ENCODE data around the gene OR4E2.
"Not testable (repeated sequence)": the region's sequence is repeated elsewhere in the genome, so short reads cannot be mapped to it uniquely, and the experiment has no call there.

The OR4E2 gene, protein sequence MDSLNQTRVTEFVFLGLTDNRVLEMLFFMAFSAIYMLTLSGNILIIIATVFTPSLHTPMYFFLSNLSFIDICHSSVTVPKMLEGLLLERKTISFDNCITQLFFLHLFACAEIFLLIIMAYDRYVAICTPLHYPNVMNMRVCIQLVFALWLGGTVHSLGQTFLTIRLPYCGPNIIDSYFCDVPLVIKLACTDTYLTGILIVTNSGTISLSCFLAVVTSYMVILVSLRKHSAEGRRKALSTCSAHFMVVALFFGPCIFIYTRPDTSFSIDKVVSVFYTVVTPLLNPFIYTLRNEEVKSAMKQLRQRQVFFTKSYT

GRCh38 chr14:21653331-21653885, at the start of gene OR4E2:
TSS of gene OR4E2 (plus strand) at chr14:21653835. CDS start at chr14:21665083, 11,248 bp downstream.
- DNase-seq = no peak

DNA sequence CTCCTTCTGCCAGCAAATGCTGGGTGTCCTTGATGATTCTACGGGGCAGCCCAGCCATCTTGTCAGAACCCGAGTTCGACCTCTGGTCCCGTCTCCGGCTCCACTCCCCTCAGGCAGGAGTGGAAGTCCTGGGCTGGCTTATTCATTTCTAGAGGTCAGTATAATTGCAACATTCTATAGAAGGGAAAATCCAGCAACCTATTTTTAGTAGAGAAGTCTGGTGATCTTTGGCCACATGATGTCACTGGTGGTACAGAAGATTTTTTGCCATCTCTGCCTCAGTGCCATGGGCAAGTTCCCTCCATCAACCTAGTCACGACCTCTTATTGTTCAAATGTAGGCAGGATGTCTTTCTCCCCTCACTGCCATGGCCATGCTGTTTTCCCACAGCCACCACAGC, 41.3 kb upstream of the OR4E2 start:
- DNase-seq = no peak

DNA sequence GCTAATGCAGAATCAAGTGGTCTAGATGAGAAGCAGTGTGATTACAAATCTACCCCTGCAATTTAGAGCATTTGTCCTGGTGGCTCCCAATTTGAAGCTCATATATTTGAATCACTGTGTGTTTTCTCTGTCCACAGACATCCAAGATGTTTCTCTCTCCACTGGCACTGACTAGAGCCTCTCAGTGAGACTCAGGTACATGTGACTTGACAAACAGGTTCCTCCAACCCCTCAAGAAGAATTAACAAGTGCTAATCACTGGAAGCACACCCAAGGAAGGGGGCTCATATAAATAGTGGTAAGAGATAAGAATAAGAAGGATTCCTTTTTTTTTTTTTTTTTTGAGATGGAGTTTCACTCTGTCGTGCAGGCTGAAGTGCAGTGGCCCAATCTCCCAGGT, 39.4 kb upstream of the OR4E2 start:
- no peak for DNase-seq

- no peak for DNase-seq
Observed at GRCh38 chr14:21617614-21618013, 36.0 kb upstream of the OR4E2 start.

DNA sequence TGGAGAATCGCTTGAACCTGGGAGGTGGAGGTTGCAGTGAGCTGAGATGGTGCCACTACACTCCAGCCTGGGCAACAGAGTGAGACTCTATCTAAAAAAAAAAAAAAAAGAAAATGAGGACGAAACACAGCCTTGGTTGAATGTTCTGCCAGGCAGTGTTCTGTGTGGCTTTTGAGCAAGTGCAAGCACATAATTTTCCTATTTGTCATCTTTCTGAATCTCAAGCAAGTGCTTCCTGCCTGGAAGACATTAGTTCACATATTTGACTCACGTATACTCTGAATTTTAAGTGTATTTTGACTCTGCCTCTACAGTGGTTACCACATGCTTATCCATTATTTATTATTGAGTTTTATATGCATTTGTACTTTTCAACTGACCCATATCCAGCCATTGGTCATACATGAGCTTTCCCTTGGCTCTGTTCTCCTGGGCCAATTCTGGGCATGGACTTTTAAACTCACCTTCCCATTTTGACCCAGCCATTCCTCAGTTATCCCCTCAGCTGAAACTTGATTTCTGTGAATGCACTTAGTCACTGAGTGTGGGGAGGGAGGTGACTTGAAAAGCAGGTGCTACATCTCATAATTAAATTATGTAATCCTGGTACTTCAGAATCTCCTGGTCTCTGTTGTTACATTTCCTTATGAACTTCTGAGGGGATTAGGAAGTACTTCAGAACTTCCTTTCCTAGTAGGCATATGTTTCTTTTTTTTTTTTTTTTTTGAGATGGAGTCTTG, 27.0 kb upstream of the OR4E2 start:
- no peak for DNase-seq

DNA sequence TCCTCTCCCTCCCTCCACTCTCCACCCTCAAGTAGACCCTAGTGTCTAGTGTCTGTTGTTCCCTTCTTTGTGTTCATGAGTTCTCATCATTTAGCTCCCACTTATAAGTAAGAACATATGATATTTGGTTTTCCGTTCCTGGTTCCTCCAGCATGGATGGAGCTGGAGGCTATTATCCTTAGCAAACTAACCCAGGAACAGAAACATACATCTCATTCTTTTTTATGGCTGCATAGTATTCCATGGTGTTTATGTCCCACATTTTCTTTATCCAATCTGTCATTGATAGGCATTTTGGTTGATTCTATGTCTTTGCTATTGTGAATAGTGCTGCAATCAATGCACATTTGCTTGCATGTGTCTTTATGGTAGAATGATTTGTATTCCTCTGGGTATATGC, 23.1 kb upstream of the OR4E2 start:
- not testable (repeated sequence) for DNase-seq

GRCh38 chr14:21631084-21631483, 22.6 kb upstream of the OR4E2 start:
- no peak for DNase-seq

GRCh38 chr14:21634840-21635239, 18.8 kb upstream of the OR4E2 start, which contains the start of gene OR10G2:
TSS of gene OR10G2 (minus strand) at chr14:21634940. CDS start at chr14:21634842, 98 bp downstream.
- DNase-seq = no peak

- no peak for DNase-seq
Observed at GRCh38 chr14:21642683-21643082, 11.0 kb upstream of the OR4E2 start.

- DNase-seq = no peak
Observed at GRCh38 chr14:21643407-21643806, 10.2 kb upstream of the OR4E2 start.

DNA sequence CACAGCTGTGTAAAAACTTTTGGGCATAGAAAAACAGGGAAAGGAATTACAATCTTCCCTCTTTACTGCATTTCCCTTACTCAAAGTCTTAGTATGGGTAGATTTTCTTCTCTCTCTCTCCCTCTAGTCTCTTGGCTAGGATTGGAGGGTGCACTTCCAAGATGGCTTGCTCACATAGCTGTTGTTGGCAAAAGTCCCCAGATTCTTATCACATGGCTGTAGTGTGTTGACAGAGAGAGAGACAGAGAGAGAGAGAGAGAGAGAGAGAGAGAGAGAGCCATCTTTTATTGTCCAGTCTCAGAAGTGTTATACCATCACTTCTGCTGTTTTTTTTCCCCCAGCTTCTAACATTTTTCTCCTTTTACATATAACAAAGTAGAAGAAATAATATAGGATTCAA, 6.3 kb upstream of the OR4E2 start:
- DNase-seq = no peak

- no peak for DNase-seq
Observed at GRCh38 chr14:21652209-21652808, 1.3 kb upstream of the OR4E2 start.

DNA sequence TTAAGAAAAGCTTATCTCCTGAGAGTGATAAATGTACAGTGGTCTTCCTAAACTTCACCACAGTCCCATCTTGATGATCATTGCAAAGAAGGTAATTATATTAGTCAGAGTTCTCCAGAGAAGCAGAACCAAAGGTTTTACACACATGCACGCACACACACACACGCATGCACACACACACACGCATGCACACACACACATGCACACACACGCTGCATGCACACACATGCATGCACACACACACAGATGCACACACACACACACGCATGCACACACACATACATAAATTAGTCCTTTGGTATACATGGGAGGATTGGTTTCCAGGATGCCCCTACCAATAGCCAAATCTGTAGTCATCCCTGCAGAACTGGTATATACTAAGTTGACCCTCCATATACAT, 580 bp downstream of the OR4E2 start:
- no peak for DNase-seq

GRCh38 chr14:21656980-21657379, 3.3 kb downstream of the OR4E2 start:
- no peak for DNase-seq

DNA sequence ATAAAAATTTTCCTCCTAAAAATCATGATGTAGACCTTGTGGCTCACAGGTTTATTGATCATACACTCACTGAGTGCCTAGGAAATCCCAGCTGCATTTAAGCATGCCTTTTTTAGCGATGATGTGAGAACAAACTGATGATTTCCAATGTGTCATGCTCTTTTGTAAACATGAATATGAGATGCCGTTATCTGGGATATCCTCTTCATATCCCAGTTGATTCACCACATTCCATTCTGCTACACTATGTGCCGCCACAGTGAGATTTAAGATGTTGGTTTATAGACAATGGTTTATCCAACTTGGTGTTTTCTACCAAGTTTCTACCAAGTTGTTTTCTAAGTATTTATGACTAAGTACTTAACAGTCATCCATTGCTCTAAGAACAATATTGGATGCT, 14.7 kb downstream of the OR4E2 start:
- no peak for DNase-seq

- no peak for DNase-seq
Observed at GRCh38 chr14:21669284-21669683, 15.6 kb downstream of the OR4E2 start.

DNA sequence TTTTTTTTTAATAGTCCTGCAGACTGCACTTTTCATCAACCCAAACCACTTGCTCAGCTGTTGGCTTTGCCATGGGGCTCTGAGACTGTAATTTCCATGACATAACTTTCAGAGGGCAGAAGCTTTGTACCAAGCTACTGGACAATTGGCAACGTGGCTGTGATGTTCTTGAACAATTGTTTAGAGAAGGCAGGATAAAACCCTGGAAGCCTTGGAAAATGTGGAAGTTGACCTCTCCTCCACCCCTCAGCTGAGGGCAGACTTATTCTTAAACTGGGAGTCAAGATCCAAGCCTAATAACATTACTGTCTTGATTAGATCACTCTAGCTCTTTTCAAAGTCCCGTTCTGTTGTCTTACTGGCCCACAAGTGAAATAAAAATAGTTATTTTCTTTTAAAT, 17.7 kb downstream of the OR4E2 start:
- no peak for DNase-seq

- no peak for DNase-seq
Observed at GRCh38 chr14:21672116-21672515, 18.5 kb downstream of the OR4E2 start.

DNA sequence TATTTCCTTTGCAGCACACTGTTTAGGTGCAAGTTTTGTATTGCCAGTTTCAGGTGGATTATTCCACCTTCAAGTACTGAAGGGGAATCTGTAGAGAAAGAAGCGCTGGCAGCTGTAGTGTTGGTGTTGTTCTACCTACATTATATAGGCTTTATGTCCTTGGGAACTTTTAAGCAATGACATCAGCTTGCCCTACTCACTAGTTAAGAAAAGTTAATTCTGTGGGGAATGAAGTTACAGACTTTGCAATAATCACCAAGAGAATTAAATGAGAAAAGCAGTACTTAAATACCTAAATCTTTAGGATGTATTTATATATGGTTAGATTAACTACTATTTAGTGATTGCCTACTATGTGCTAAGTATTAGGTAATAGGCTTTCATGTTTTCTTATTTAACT, 20.1 kb downstream of the OR4E2 start, which contains the start of gene OR4E1:
TSS of gene OR4E1 (minus strand) at position 101 of the 400 bp plus-strand sequence. CDS start 2,883 bp downstream, outside the sequence.
- no peak for DNase-seq

DNA sequence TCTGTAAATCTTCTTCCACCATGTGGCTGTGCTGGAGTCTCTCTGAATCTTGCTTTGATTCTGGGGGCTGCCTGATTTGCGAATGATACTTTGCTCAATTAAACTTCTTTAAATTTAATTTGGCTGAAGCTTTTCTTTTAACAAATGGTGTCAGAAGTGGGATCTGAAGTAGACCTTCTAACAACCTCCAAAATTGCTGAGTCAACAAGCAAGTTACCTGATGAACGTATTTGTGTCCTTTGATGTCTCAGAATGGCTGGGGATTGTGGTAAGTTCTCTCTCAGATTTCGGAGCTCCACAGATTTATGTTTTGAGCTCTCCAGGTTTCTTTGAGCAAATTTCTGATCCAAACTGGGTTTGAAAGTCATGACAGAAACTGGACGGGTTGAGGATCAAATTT, 21.9 kb downstream of the OR4E2 start:
- DNase-seq = no peak

DNA sequence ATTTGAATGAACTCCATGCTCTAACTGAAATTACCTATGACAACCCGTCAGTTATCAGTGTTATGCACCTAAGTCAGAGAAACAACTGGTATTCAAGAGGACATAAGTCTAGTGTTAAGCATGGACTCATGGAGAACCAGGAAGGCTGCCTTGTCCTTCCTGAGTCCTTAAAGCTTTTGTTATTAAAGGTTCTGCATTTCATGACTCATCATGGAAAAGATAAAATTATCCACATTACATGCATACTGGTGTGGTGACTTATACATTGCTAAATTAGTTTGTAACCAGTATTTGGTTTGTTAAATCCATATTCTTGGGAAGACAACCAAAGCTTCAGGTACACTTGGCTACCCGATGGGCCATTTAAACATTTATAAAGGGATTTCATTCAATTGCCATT, 26.4 kb downstream of the OR4E2 start:
- DNase-seq = no peak

DNA sequence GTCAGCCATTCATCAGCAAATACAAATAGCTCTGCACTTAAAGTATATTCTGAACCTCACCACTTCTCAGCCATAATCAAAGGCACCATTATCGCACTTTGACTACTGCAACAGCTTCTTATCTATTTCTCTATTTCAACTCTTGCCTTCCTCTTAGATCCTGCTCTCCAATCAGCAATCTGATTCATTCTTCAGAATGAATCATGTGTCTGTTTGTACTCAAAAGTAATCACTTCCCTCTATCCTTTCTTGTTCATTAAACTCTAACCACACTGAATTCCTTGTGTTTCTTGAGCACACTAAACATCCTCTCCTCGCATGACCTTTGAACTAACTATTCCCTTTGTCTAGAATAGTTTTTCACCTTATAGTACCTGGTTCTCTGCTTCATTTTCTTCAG, 32.8 kb downstream of the OR4E2 start:
- no peak for DNase-seq

DNA sequence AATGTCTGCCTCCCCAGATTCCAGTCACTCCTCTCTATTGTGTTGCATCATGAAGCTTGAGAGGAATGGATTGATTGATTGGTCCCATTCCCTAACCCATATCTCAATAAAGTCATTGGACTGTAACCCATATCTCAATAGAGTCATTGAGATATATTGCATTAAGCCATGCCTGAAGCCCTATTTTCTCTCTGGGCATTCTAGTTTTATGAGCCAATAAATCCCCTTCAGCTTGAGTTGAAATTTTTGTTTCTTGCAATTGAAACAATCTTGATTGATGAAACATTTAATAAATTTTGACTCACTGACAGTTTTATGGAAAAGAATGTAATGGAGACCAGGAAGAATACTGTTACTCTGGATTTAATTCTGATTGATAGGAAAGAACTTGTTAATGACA, 40.8 kb downstream of the OR4E2 start:
- DNase-seq = no peak

GRCh38 chr14:21697662-21698061, 44.0 kb downstream of the OR4E2 start:
- not testable (repeated sequence) for DNase-seq

All from COR-L47 (cell line).